Left hindlimb (tissue), 1 donor: Measurements from ENCODE around the gene ZNF562.

Experiments used
- DNase-seq: peaks from one replicate; pipeline ENCODE4 v3.0.0-alpha.2; 2018

ZNF562 gene

GRCh38 chr19:9641810-9642209, 33.1 kb downstream of the ZNF562 start:
- no peak for DNase-seq

DNA sequence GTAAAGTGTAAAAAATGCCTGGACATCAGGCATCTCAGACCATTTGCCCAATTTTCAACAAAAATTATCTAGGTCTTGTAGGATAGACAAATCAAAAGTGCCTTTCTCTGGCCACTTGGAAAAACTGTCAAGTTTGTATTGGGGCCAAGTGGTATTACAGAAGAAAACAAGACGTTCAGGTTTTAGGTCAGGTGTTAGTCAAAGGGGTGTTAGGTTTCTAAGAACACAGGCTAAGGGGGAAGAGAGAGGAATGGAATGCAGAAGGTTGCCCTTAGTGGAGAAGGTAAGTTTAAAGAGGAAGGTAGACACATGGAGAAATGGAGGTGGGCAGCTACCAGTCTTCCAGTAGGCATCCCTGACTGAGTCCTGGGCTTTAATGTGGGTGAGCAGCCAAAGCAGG, 33.9 kb downstream of the ZNF562 start:
- DNase-seq, result no peak

GRCh38 chr19:9636018-9636417, 38.9 kb downstream of the ZNF562 start:
- DNase-seq, result no peak

DNA sequence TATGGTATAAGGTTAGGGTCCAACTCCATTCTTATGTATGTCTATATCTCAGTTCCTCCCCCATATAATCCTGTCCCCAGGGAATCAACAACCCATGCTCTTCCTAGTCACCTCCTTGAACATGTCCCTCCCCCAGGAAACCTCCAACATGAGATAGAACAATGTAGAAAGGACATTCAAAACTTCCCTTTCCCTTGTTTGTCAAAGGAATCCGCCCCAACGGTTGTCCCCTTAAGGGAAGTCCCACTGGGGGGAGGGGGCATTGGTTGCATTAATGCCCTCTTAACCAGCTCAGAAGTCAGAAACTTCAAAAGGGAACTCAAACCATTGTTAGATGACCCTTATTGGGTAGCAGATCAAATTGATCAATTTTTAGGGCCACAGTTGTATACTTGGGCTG, 47.0 kb downstream of the ZNF562 start:
- no peak for DNase-seq

- DNase-seq, result no peak
These were observed 52.4 kb downstream of the ZNF562 start for GRCh38 chr19:9622531-9622930.

- peak; percentile 93 for DNase-seq
These were observed 53.5 kb downstream of the ZNF562 start, which contains the start of gene ZNF561 for GRCh38 chr19:9621156-9622037. TSS of gene ZNF561 (minus strand) at chr19:9621232. CDS start at chr19:9619456, 1,776 bp downstream.

DNA sequence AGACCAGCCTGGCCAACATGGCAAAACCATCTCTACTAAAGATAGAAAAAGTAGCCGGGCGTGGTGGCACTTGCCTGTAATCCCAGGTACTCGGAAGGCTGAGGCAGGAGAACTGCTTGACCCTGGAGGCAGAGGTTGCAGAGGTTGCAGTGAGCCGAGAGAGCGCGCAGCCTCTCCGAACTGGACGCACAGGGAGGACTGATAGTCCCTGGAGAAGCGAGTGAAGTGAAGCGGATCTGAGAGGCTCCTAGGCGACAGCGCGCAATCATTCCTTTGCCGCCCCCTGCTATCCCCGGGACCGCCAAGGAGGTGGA, 54.1 kb downstream of the ZNF562 start:
- no peak for DNase-seq

- no peak for DNase-seq
These were observed 59.1 kb downstream of the ZNF562 start for GRCh38 chr19:9615844-9616243.

GRCh38 chr19:9610484-9611113, 64.3 kb downstream of the ZNF562 start:
- DNase-seq, result no peak

GRCh38 chr19:9608912-9609311, 66.0 kb downstream of the ZNF562 start:
- DNase-seq, result no peak

GRCh38 chr19:9597027-9597426, 77.9 kb downstream of the ZNF562 start:
- no peak for DNase-seq
